GM11168 (cell line): Measurements from ENCODE around the gene GPER1.
"Not testable (repeated sequence)": the region's sequence is repeated elsewhere in the genome, so short reads cannot be mapped to it uniquely, and the experiment has no call there.

Source experiments
- in situ Hi-C: fragments of 300-500 bp; cut with MboI; formaldehyde crosslinking; loops from one replicate; pipeline ENCODE4 v1.12.0; 2022; ENCODE audit warnings: low sequenced_read_pairs; ENCODE audit not compliant: unreplicated experiment

The GPER1 gene

GRCh38 chr7:1112625-1113547, 25.0 kb downstream of the GPER1 start:
- in situ Hi-C loops = no loop called here

- in situ Hi-C loops = no loop called here
These were observed 25.6 kb downstream of the GPER1 start for GRCh38 chr7:1113548-1113885.

- in situ Hi-C loops = no loop called here
These were observed 26.2 kb downstream of the GPER1 start for GRCh38 chr7:1114088-1114487.

GRCh38 chr7:1114505-1114904, 26.6 kb downstream of the GPER1 start:
- in situ Hi-C loops = no loop called here

GRCh38 chr7:1115171-1116045, 27.5 kb downstream of the GPER1 start:
- in situ Hi-C loops = not testable (repeated sequence)

- in situ Hi-C loops = not testable (repeated sequence)
These were observed 28.6 kb downstream of the GPER1 start for GRCh38 chr7:1116383-1117008.

- in situ Hi-C loops = no loop called here
These were observed 29.5 kb downstream of the GPER1 start for GRCh38 chr7:1117321-1117928.

- in situ Hi-C loops = no loop called here
These were observed 31.3 kb downstream of the GPER1 start for GRCh38 chr7:1119201-1119600.

- in situ Hi-C loops = no loop called here
These were observed 32.9 kb downstream of the GPER1 start for GRCh38 chr7:1120791-1121190.

- in situ Hi-C loops = no loop called here
These were observed 33.6 kb downstream of the GPER1 start for GRCh38 chr7:1121476-1121875.

GRCh38 chr7:1121886-1122831, 34.2 kb downstream of the GPER1 start:
- in situ Hi-C loops = no loop called here

- in situ Hi-C loops = no loop called here
These were observed 35.1 kb downstream of the GPER1 start for GRCh38 chr7:1122832-1123501.

GRCh38 chr7:1123715-1124114, 35.8 kb downstream of the GPER1 start:
- in situ Hi-C loops = no loop called here

- in situ Hi-C loops = no loop called here
These were observed 36.3 kb downstream of the GPER1 start for GRCh38 chr7:1124164-1124563.

GRCh38 chr7:1124816-1125602, 37.1 kb downstream of the GPER1 start:
- in situ Hi-C loops = no loop called here

- in situ Hi-C loops = no loop called here
These were observed 37.7 kb downstream of the GPER1 start for GRCh38 chr7:1125603-1125969.

GRCh38 chr7:1127001-1127400, 39.1 kb downstream of the GPER1 start:
- in situ Hi-C loops = no loop called here

GRCh38 chr7:1129431-1129830, 41.5 kb downstream of the GPER1 start:
- in situ Hi-C loops = no loop called here
